Measurements from ENCODE around the gene TBCE. TPM values are rescaled to one million over a fixed set of nuclear protein-coding genes. Genes with fewer than 3 reads are reported as not detected.
A peak's percentile ranks its signal among the peaks of the same experiment; 100 is the strongest.
"Not testable (repeated sequence)": the region's sequence is repeated elsewhere in the genome, so short reads cannot be mapped to it uniquely, and the experiment has no call there.

Gene TBCE
- total RNA-seq, 2 donors from 2014 or later = 27.7 to 37.3 TPM

- ATAC-seq (replicated peaks in 1 of 2) (no peak), DNase-seq (no peak)
- H3K4me3 Mint-ChIP-seq = peak overlapping the region in 1 of 2 donors; percentile 11
- peaks cover 0 to 9% of the 10 kb centered on the region in 2 donors for H3K36me3 Mint-ChIP-seq (ENCODE audit: insufficient read depth in 2 of 2)
- no peaks in the 10 kb centered on the region for H3K9me3 Mint-ChIP-seq
- H3K4me1 Mint-ChIP-seq (ENCODE audit: low read depth) = peaks cover 45% of the 10 kb centered on the region
- H3K27me3 Mint-ChIP-seq (ENCODE audit: low read depth) = no peaks in the 10 kb centered on the region
- no peak overlapping the region for H3K27ac Mint-ChIP-seq
Measured at GRCh38 chr1:235369802-235370201, 2.6 kb downstream of the TBCE start.

- Mint-ChIP-seq H3K4me1 (ENCODE audit: low read depth) (peaks cover 6% of the 10 kb centered on the region), H3K9me3 (no peaks in the 10 kb centered on the region), H3K36me3 (ENCODE audit: insufficient read depth in 2 of 2) (peaks cover 3 to 10% of the 10 kb centered on the region in 2 donors), H3K27ac (no peak overlapping the region), H3K4me3 (no peak overlapping the region), H3K27me3 (ENCODE audit: low read depth) (no peaks in the 10 kb centered on the region)
- DNase-seq = no peak
- no peak for ATAC-seq (replicated peaks in 1 of 2)
Measured at GRCh38 chr1:235375919-235376605, 8.8 kb downstream of the TBCE start.

GRCh38 chr1:235378134-235378735 is 11.0 kb downstream of the TBCE start:
- H3K4me3 Mint-ChIP-seq; H3K9me3 Mint-ChIP-seq; ATAC-seq (replicated peaks in 1 of 2); H3K27ac Mint-ChIP-seq; H3K27me3 Mint-ChIP-seq (ENCODE audit: low read depth); H3K4me1 Mint-ChIP-seq (ENCODE audit: low read depth); DNase-seq: not testable (repeated sequence)
- peaks cover 5 to 11% of the 10 kb centered on the region in 2 donors for H3K36me3 Mint-ChIP-seq (ENCODE audit: insufficient read depth in 2 of 2)

GRCh38 chr1:235381955-235382739 is 14.9 kb downstream of the TBCE start:
- H3K27ac Mint-ChIP-seq; H3K27me3 Mint-ChIP-seq (ENCODE audit: low read depth); ATAC-seq (replicated peaks in 1 of 2); DNase-seq; H3K4me1 Mint-ChIP-seq (ENCODE audit: low read depth); H3K4me3 Mint-ChIP-seq; H3K9me3 Mint-ChIP-seq: not testable (repeated sequence)
- peaks cover 7 to 23% of the 10 kb centered on the region in 2 donors for H3K36me3 Mint-ChIP-seq (ENCODE audit: insufficient read depth in 2 of 2)

GRCh38 chr1:235385633-235386032 is 18.4 kb downstream of the TBCE start:
- H3K36me3 Mint-ChIP-seq (ENCODE audit: insufficient read depth in 2 of 2) = peaks cover 5 to 26% of the 10 kb centered on the region in 2 donors
- H3K27me3 Mint-ChIP-seq (ENCODE audit: low read depth); H3K4me1 Mint-ChIP-seq (ENCODE audit: low read depth); H3K4me3 Mint-ChIP-seq; H3K27ac Mint-ChIP-seq; H3K9me3 Mint-ChIP-seq; DNase-seq; ATAC-seq (replicated peaks in 1 of 2): not testable (repeated sequence)

- peaks cover 0 to 8% of the 10 kb centered on the region in 2 donors for H3K36me3 Mint-ChIP-seq (ENCODE audit: insufficient read depth in 2 of 2)
- ATAC-seq (replicated peaks in 1 of 2) (no peak), DNase-seq (no peak)
- no peaks in the 10 kb centered on the region for H3K9me3 Mint-ChIP-seq
- H3K4me1 Mint-ChIP-seq (ENCODE audit: low read depth) = no peaks in the 10 kb centered on the region
- no peak overlapping the region for H3K27ac Mint-ChIP-seq
- H3K27me3 Mint-ChIP-seq (ENCODE audit: low read depth) = no peaks in the 10 kb centered on the region
- no peak overlapping the region for H3K4me3 Mint-ChIP-seq
Measured at GRCh38 chr1:235391874-235392273, 24.6 kb downstream of the TBCE start.

- Mint-ChIP-seq H3K9me3 (no peaks in the 10 kb centered on the region), H3K27me3 (ENCODE audit: low read depth) (no peaks in the 10 kb centered on the region), H3K27ac (no peak overlapping the region), H3K4me3 (no peak overlapping the region), H3K4me1 (ENCODE audit: low read depth) (no peaks in the 10 kb centered on the region), H3K36me3 (ENCODE audit: insufficient read depth in 2 of 2) (peaks cover 0 to 8% of the 10 kb centered on the region in 2 donors)
- ATAC-seq (replicated peaks in 1 of 2) = no peak
- no peak for DNase-seq
Measured at GRCh38 chr1:235397733-235398132, 30.5 kb downstream of the TBCE start.

GRCh38 chr1:235399661-235400060 is 32.4 kb downstream of the TBCE start:
- DNase-seq (no peak), ATAC-seq (replicated peaks in 1 of 2) (no peak)
- no peaks in the 10 kb centered on the region for H3K27me3 Mint-ChIP-seq (ENCODE audit: low read depth)
- H3K4me3 Mint-ChIP-seq = no peak overlapping the region
- H3K9me3 Mint-ChIP-seq = no peaks in the 10 kb centered on the region
- H3K27ac Mint-ChIP-seq = no peak overlapping the region
- H3K4me1 Mint-ChIP-seq (ENCODE audit: low read depth) = no peaks in the 10 kb centered on the region
- peaks cover 0 to 12% of the 10 kb centered on the region in 2 donors for H3K36me3 Mint-ChIP-seq (ENCODE audit: insufficient read depth in 2 of 2)

GRCh38 chr1:235401251-235401650 is 34.0 kb downstream of the TBCE start:
- Mint-ChIP-seq H3K27me3 (ENCODE audit: low read depth) (no peaks in the 10 kb centered on the region), H3K27ac (peak overlapping the region; percentile 68), H3K4me1 (ENCODE audit: low read depth) (no peaks in the 10 kb centered on the region), H3K9me3 (no peaks in the 10 kb centered on the region), H3K4me3 (no peak overlapping the region), H3K36me3 (ENCODE audit: insufficient read depth in 2 of 2) (peaks cover 0 to 10% of the 10 kb centered on the region in 2 donors)
- no peak for DNase-seq
- no peak for ATAC-seq (replicated peaks in 1 of 2)

- no peaks in the 10 kb centered on the region for H3K27me3 Mint-ChIP-seq (ENCODE audit: low read depth)
- no peaks in the 10 kb centered on the region for H3K4me1 Mint-ChIP-seq (ENCODE audit: low read depth)
- H3K27ac Mint-ChIP-seq = peak overlapping the region; percentile 54
- H3K9me3 Mint-ChIP-seq = no peaks in the 10 kb centered on the region
- peaks cover 0 to 10% of the 10 kb centered on the region in 2 donors for H3K36me3 Mint-ChIP-seq (ENCODE audit: insufficient read depth in 2 of 2)
- no peak for ATAC-seq (replicated peaks in 1 of 2)
- no peak for DNase-seq
- H3K4me3 Mint-ChIP-seq = no peak overlapping the region
Measured at GRCh38 chr1:235402457-235403200, 35.4 kb downstream of the TBCE start.

GRCh38 chr1:235403593-235403992 is 36.4 kb downstream of the TBCE start:
- Mint-ChIP-seq H3K27me3 (ENCODE audit: low read depth) (no peaks in the 10 kb centered on the region), H3K27ac (no peak overlapping the region), H3K4me3 (no peak overlapping the region), H3K4me1 (ENCODE audit: low read depth) (no peaks in the 10 kb centered on the region), H3K36me3 (ENCODE audit: insufficient read depth in 2 of 2) (peaks cover 0 to 8% of the 10 kb centered on the region in 2 donors), H3K9me3 (no peaks in the 10 kb centered on the region)
- DNase-seq = no peak
- ATAC-seq (replicated peaks in 1 of 2) = no peak

GRCh38 chr1:235404190-235404589 is 37.0 kb downstream of the TBCE start:
- Mint-ChIP-seq H3K9me3 (no peaks in the 10 kb centered on the region), H3K4me3 (no peak overlapping the region), H3K4me1 (ENCODE audit: low read depth) (no peaks in the 10 kb centered on the region), H3K27me3 (ENCODE audit: low read depth) (no peaks in the 10 kb centered on the region), H3K36me3 (ENCODE audit: insufficient read depth in 2 of 2) (peaks cover 0 to 8% of the 10 kb centered on the region in 2 donors), H3K27ac (no peak overlapping the region)
- DNase-seq (no peak), ATAC-seq (replicated peaks in 1 of 2) (no peak)

GRCh38 chr1:235407419-235407818 is 40.2 kb downstream of the TBCE start:
- Mint-ChIP-seq H3K9me3 (no peaks in the 10 kb centered on the region), H3K27me3 (ENCODE audit: low read depth) (no peaks in the 10 kb centered on the region), H3K27ac (no peak overlapping the region), H3K4me3 (no peak overlapping the region), H3K4me1 (ENCODE audit: low read depth) (no peaks in the 10 kb centered on the region), H3K36me3 (ENCODE audit: insufficient read depth in 2 of 2) (peaks cover 0 to 5% of the 10 kb centered on the region in 2 donors)
- DNase-seq = no peak
- no peak for ATAC-seq (replicated peaks in 1 of 2)
